SK-N-DZ (cell line): Measurements from ENCODE around the gene SLC6A7.

Experiments used
- DNase-seq: peaks from one replicate; pipeline ENCODE4 v3.0.0-alpha.2; 2015; ENCODE audit warnings: low spot score

Gene SLC6A7

DNA sequence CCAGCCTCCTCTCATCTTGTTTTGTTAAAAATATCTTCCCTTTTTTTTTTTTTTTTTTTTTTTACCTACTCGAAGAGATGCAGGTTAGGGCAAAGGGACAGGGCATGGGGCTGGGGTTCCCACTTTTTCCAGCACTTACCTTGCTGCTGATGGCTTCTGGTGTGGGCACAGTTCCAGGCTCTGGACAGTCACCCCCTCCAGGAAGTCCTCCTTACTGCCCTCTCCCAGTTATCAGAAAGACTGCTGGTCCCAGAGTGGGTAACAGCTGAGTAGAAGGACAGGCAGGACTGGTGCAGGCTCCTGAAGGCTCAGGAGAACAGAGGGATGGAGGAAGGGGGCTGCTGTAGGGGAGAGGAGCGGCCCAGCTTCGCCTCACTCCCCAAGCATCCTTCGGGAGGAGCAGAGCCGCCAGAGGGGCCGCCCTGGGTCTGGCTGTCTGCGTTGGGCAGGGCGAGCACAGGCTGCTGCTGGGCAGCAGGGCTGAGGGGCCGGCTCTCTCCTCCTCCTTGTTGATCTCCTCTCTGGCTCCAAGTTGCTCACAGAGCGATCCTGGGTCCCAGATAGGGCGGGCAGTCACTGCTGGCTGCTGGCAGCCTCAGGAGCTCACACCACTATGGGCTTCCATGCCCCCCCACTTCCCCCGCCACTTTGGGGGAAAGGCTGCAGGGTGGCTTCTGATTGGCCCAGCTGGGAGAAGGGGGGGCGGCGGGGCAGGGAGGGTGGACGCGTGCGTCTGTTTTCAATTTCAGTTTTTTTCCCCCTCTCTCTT is 34.4 kb upstream of the SLC6A7 start, which contains the start of gene PDGFRB:
Gene PDGFRB, minus strand, starts transcription at position 588 of the 769 bp plus-strand sequence. CDS start 18,798 bp downstream, outside the sequence.
- peak; percentile 85 for DNase-seq

- DNase-seq, result no peak
These were observed 33.9 kb upstream of the SLC6A7 start for GRCh38 chr5:150156027-150156368.

DNA sequence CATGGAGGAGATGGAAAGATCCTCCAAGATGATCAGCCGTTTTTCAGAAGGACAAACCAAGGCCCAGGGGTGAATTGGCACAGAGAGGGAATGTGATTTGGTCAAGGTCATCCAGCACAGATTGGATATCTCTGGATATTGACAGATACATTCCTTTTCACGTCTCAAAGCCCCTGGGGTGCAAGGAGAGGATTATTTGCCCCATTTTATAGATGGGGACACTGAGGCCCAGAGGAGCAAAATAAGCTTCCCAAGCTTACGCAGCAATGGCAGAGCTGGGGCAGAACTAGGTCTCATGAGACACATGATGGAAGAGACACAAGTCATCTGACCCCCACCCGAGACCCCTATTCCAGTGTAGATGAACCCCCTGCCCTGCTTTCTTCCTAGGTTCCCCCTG is 33.3 kb upstream of the SLC6A7 start:
- no peak for DNase-seq

DNA sequence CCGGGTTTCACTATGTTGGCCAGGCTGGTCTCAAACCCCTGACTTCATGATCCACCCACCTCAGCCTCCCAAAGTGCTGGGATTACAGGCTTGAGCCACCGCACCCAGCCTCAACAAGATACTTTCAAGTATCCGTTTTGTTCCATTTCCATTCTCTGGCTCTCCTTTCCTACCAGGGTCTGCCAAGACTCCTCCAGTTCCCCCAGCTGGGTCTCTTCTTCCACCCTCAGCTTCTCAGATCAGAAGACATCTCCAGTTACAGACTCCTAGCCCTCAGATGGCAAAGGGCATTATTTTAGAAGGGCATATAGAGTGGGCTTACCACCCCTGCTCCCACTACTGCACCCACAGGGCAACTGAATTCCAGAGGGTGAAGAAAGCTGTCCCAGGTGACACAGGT is 32.7 kb upstream of the SLC6A7 start:
- no peak for DNase-seq

DNA sequence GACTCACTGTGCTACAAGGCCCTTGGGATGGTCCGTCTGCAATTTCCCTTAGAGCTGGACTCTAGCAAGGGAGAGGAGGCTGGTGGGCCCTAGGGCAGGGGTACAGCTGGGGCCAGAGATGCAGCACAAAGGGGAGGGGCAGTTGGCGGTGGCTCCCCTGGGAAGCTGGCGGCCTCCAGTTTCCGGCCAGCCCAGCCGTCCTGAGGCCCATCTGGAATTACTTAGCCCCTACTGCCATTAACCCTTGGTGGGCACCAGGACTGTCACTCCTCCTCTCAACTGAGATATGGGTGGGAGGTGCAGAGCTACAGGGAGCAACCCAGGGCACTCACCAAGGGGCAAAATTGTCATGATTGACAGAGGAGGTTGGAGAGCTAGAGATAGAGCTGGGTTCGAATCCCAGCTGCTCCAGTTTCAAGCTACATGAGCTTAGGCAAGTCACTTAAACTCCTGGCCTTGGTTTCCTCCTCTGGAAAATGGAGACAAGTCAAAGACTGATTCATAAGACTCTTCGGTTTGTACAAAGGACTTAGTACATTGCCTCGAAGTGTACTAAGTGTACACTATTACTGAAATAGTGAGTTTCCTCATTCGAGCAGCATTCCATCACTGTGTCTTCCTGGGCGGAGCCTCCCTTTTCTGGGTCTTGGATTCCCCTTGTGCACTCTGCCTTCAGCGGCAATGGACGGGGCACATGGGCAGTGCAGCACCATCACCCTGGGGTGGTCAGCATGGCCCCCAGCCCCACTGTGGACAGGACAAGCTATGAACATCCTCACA is 31.5 kb upstream of the SLC6A7 start:
- peak; percentile 88 for DNase-seq

GRCh38 chr5:150159031-150159430 is 30.8 kb upstream of the SLC6A7 start:
- no peak for DNase-seq

- peak; percentile 78 for DNase-seq
These were observed 30.1 kb upstream of the SLC6A7 start for GRCh38 chr5:150159741-150160179.

- DNase-seq, result no peak
These were observed 29.3 kb upstream of the SLC6A7 start for GRCh38 chr5:150160448-150161081.

DNA sequence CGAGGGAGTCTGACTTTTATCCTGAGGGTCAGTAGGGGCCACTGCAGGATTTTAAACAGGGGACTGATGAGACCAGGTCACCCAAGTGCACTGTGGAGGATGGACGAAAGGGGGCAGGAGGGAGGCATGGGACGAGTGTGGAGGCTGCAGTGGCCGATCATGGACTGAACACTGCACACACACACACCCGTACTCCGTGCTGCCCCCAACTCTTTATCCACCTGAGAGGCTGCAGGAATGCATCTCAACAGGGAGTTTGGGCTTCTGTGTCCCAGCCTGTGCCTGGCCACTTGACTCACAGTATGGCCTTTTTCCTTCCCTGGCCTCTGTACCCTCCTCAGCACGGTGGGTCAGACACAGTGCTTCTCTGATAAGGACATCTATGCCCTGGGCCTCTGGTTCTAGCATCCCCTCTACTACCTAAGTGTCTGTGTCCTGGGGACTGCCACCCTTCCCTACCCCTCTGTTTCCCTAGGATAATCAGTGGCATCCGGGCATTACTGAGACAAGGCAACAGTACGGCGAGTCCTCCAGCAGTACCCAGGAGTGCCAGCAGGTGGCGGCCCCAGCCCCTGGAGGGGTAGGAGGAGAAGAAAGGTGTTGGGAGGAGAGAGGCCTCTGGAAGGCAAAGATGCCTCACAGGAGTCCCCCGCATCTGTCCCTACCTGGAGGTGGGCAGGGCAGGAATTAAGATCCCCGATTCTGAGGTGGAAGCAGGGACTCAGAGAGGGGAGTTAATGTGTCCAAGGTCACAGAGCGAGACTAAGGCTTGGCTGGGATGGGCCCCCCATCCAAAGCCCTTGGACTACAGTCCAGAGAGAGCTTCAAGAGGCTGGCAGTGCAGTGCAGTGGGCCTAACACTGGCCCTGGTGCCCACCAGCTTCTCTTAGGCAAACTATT is 28.4 kb upstream of the SLC6A7 start:
- peak; percentile 86 for DNase-seq

DNA sequence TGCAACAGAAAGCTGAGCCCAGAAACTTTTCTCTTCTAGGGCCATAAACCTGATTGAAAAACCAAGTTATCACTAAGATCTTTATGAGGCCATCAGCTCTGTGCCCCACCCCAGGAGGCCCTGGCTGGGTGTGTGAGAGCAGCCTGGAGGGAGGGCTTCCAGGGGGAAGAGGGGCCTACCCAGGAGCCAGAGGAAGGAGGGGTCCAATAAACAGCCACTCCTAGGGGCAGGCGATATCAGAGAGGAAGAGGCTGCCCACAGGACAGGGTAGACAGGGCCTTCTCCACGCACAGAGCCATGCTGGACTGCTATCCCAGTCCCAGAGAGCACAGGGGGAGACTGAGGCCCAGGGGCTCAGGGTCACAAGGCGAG is 27.7 kb upstream of the SLC6A7 start:
- peak; percentile 35 for DNase-seq

DNA sequence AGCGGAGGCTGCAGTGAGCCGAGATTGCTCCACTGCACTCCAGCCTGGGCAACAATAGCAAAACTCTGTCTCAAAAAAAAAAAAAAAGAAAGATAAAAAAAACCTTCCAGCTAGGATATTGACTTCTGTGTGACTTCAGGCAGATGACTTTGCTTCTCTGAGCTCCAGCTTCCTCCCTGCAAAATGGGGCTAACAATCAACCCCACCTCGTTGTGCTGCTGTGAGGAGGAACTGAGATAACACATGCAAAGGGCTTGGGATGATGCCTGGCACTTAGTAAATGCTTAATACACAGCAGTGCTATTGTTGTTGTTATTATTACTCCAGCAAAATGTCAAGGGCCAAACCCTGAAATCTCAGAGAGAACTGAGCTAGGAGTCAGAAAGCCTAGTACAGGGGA is 26.8 kb upstream of the SLC6A7 start:
- DNase-seq, result no peak

DNA sequence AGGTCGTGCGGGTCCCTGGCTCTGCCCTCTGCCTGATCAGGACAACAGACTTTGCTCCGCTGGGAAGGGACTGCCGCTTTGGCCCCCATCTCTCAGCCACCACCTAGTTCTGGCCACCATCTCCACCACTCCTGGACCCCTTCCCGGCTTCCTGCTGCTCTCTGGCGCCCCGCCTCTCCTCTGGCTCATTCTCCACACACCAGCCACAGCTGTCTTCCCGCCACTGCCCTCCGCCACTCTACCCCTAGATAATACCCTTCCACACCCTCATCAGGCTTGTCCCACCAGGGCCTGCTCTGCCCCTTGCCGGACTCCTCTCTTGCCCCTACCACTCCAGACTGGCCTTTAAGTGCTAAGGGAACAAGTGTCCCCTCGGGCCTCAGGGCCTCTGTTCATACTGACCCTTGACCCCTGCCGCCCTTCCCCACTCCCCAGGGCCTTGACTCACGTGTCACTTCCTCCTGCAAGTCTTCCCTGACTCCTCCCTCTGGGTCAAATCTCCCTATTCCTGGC is 26.3 kb upstream of the SLC6A7 start:
- DNase-seq, result peak; percentile 61

- DNase-seq, result no peak
These were observed 25.5 kb upstream of the SLC6A7 start for GRCh38 chr5:150164211-150164980.

DNA sequence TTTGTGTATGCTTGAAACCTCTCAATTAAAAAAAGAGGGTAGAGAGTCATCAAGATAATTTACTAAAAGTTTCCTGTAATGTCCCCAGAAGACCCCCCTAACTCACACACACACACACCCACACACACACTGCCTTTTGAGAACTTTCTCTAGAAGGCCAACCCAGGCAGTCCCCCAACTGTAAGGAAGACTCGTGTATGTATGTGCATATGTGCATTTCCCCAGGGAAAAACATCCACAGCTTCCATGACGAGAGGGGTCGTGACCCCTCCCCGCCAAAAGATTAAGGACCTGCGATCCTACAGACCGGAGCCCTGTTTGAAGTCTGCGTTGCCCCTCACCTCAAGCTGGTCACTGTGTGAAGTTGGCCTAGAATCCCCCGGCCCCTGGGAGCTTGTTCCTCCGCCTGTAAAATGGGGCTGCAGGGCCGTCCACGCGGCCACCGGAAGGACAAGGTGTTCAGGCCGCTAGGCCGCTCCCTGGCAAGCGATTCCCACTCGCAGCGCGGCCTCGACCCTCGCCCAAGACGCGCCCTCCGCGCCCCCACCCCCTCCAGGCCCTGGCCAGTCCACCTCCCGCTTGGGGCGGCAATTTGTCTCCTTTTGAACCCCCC is 23.7 kb upstream of the SLC6A7 start:
- DNase-seq, result no peak

DNA sequence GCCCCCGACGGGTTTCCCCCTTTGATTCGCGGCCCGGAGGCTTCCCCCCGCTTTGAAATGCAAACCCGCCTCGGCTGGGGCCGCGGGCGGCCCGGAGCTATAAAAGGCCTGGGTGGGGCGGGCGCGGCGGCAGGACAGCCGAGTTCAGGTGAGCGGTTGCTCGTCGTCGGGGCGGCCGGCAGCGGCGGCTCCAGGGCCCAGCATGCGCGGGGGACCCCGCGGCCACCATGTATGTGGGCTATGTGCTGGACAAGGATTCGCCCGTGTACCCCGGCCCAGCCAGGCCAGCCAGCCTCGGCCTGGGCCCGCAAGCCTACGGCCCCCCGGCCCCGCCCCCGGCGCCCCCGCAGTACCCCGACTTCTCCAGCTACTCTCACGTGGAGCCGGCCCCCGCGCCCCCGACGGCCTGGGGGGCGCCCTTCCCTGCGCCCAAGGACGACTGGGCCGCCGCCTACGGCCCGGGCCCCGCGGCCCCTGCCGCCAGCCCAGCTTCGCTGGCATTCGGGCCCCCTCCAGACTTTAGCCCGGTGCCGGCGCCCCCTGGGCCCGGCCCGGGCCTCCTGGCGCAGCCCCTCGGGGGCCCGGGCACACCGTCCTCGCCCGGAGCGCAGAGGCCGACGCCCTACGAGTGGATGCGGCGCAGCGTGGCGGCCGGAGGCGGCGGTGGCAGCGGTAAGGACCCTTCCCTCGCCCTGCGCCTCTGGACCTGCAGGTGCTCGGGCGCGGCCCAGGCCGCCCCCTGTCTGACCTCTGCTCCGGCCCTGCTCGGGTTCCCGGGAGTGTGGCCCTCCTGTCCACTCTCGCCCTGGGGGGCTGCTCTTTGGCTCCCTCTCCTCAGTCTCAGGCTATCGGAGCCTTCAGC is 23.0 kb upstream of the SLC6A7 start, which contains the start of gene CDX1:
Gene CDX1, plus strand, starts transcription at position 129 of the 862 bp plus-strand sequence. Its CDS starts 99 bp downstream, at position 228.
- no peak for DNase-seq

- DNase-seq, result no peak
These were observed 22.4 kb upstream of the SLC6A7 start for GRCh38 chr5:150167512-150167850.

DNA sequence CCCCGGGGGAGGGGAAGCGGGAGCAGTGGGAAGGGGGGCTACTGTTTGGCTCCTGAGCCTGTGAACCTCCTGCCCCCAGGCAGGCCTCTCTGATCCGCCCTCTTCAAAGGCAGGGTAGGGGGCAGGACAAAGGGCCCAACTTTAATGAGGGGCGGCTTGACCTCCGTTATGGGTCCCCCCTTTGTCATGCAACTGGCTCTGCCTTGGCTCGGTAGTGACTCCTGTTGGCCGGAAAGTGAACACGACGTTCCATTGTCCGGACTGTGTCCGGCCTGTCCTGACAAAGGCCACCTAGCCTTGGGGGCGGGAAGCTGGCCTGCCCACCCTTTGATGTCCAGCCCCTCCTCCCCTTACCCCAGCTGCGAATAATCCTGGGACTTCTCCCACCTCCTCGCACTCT is 22.0 kb upstream of the SLC6A7 start:
- DNase-seq, result no peak

- DNase-seq, result no peak
These were observed 21.0 kb upstream of the SLC6A7 start for GRCh38 chr5:150168864-150169263.

DNA sequence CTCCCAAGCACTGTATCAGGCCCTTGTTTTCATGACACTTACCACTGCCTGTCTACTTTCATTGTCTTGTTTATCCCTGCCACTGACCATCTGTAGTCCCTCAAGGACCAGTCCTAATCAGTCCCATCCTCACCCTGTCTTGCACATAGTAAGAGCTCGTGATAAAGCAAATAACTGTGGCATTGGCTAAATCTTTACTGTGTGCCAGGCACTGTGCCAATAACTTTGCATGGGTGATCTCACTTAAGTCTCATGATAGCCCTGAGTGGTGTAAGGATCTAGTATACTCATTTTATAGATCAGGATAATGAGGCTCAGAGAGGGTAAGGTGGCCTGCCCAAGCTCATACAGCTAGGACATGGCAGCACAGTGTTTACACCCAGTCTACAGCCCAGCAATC is 17.7 kb upstream of the SLC6A7 start:
- no peak for DNase-seq
